ENCODE measurements around the gene SNX22. TPM values are rescaled to one million over a fixed set of nuclear protein-coding genes. Genes with fewer than 3 reads are reported as not detected.
A peak's percentile ranks its signal among the peaks of the same experiment; 100 is the strongest.

Gene SNX22
- total and polyA plus RNA-seq, 9 of the 15 experiments (the other 6 are each of a cell fraction or from before 2014, with no cell fraction given) = 0.91 to 3.0 (median 2.0) TPM

DNA sequence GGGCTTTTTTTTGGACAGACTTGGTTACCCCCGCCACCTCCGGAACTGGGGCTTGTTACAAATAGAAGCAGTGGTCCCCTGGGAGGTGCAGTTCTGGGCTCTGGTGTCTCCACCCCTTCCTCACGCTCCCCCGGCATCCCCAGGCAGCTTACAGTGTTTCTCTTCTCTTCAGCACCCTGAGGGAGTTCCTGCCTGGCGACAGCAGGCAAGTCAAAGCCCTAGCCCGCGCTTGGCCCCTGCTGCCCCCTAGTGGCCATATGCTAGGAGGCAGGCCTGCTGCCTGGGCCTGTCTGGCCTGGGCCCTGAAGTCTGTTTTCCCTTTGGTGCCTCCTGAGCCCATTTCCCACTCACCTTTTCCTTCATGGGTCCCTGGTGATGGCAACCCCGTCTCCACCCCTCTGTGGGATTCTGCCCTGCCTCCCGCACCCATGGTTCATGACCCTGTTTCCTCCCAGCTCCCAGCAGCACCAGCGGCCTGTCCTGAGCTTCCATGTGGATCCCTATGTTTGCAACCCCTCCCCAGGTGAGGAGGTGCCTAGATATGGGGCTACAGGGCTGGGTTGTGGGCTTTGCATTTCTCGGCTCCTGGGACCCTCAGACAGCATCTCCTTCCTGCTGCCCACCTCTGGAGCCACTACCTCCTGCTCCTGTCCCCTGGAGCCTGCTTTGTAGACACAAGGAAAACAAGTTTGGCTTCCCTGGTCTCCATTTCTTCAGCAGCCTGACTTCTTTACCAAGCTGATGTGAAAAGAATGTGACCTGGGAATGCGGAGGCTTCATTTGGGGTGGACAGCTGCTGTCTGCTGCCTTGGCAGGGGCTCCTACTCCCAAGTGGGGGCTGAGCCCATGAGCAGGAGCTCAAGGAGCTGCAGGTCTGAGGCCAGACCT is 2.2 kb downstream of the SNX22 start (continued):
- TF ChIP-seq, protein P1, sequence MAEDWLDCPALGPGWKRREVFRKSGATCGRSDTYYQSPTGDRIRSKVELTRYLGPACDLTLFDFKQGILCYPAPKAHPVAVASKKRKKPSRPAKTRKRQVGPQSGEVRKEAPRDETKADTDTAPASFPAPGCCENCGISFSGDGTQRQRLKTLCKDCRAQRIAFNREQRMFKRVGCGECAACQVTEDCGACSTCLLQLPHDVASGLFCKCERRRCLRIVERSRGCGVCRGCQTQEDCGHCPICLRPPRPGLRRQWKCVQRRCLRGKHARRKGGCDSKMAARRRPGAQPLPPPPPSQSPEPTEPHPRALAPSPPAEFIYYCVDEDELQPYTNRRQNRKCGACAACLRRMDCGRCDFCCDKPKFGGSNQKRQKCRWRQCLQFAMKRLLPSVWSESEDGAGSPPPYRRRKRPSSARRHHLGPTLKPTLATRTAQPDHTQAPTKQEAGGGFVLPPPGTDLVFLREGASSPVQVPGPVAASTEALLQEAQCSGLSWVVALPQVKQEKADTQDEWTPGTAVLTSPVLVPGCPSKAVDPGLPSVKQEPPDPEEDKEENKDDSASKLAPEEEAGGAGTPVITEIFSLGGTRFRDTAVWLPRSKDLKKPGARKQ (CRISPR knock-in tag; IDR thresholded peaks at IDR 0.05) = no peak
- TF ChIP-seq, protein P2, sequence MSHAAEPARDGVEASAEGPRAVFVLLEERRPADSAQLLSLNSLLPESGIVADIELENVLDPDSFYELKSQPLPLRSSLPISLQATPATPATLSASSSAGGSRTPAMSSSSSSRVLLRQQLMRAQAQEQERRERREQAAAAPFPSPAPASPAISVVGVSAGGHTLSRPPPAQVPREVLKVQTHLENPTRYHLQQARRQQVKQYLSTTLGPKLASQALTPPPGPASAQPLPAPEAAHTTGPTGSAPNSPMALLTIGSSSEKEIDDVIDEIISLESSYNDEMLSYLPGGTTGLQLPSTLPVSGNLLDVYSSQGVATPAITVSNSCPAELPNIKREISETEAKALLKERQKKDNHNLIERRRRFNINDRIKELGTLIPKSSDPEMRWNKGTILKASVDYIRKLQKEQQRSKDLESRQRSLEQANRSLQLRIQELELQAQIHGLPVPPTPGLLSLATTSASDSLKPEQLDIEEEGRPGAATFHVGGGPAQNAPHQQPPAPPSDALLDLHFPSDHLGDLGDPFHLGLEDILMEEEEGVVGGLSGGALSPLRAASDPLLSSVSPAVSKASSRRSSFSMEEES (CRISPR knock-in tag; IDR thresholded peaks at IDR 0.05) = no peak
- TF ChIP-seq SMAD2 (IDR thresholded peaks at IDR 0.05; ENCODE audit: low read depth, low read length) = no peak
- TF ChIP-seq ELF1 (tag; IDR thresholded peaks at IDR 0.05) = no peak
- TF ChIP-seq, protein P3, sequence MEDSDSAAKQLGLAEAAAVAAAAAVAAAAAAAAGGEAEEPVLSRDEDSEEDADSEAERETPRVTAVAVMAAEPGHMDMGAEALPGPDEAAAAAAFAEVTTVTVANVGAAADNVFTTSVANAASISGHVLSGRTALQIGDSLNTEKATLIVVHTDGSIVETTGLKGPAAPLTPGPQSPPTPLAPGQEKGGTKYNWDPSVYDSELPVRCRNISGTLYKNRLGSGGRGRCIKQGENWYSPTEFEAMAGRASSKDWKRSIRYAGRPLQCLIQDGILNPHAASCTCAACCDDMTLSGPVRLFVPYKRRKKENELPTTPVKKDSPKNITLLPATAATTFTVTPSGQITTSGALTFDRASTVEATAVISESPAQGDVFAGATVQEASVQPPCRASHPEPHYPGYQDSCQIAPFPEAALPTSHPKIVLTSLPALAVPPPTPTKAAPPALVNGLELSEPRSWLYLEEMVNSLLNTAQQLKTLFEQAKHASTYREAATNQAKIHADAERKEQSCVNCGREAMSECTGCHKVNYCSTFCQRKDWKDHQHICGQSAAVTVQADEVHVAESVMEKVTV (CRISPR knock-in tag; IDR thresholded peaks at IDR 0.05) = 0 out of 2 replicates have a peak, but pooled peaks have one; percentile 32
- peak; percentile 78 for TF ChIP-seq RBFOX2 (IDR thresholded peaks at IDR 0.05; ENCODE audit: low read depth, low read length)
- TF ChIP-seq ZNF121 (CRISPR knock-in tag; conservative IDR thresholded peaks at IDR 0.05) = no peak
- TF ChIP-seq CCAR2 (IDR thresholded peaks at IDR 0.05; ENCODE audit: low read depth, low read length) = no peak
- TF ChIP-seq, protein P4, sequence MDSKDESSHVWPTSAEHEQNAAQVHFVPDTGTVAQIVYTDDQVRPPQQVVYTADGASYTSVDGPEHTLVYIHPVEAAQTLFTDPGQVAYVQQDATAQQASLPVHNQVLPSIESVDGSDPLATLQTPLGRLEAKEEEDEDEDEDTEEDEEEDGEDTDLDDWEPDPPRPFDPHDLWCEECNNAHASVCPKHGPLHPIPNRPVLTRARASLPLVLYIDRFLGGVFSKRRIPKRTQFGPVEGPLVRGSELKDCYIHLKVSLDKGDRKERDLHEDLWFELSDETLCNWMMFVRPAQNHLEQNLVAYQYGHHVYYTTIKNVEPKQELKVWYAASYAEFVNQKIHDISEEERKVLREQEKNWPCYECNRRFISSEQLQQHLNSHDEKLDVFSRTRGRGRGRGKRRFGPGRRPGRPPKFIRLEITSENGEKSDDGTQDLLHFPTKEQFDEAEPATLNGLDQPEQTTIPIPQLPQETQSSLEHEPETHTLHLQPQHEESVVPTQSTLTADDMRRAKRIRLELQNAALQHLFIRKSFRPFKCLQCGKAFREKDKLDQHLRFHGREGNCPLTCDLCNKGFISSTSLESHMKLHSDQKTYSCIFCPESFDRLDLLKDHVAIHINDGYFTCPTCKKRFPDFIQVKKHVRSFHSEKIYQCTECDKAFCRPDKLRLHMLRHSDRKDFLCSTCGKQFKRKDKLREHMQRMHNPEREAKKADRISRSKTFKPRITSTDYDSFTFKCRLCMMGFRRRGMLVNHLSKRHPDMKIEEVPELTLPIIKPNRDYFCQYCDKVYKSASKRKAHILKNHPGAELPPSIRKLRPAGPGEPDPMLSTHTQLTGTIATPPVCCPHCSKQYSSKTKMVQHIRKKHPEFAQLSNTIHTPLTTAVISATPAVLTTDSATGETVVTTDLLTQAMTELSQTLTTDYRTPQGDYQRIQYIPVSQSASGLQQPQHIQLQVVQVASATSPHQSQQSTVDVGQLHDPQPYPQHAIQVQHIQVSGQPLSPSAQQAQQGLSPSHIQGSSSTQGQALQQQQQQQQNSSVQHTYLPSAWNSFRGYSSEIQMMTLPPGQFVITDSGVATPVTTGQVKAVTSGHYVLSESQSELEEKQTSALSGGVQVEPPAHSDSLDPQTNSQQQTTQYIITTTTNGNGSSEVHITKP (IDR thresholded peaks at IDR 0.05; ENCODE audit: partially characterized antibody) = no peak
- no peak for TF ChIP-seq STAT5B (CRISPR knock-in tag; IDR thresholded peaks at IDR 0.05)
- no peak for TF ChIP-seq TBL1XR1 (IDR thresholded peaks at IDR 0.05; ENCODE audit: low read length in 2 of 2)
- peak; percentile 91 for TF ChIP-seq XRCC5 (IDR thresholded peaks at IDR 0.05; ENCODE audit: low read depth, low read length)
- no peak for TF ChIP-seq HOXB6 (CRISPR knock-in tag; IDR thresholded peaks at IDR 0.05; ENCODE audit: borderline replicate concordance)
- TF ChIP-seq NUFIP1 (IDR thresholded peaks at IDR 0.05; ENCODE audit: partially characterized antibody) = no peak
- TF ChIP-seq BMI1 (IDR thresholded peaks at IDR 0.05; ENCODE audit: low read length) = no peak
- TF ChIP-seq HDAC2 (IDR thresholded peaks at IDR 0.05) = no peak
- no peak for TF ChIP-seq ZC3H11A (IDR thresholded peaks at IDR 0.05; ENCODE audit: low read depth, low read length)
- no peak for TF ChIP-seq MCM2 (IDR thresholded peaks at IDR 0.05; ENCODE audit: low read depth)
- no peak; the same call in 1 of the 2 replicates for TF ChIP-seq TEAD4 (IDR thresholded peaks at IDR 0.05; ENCODE audit: low read length)
- no peak for TF ChIP-seq TEAD4 (CRISPR knock-in tag; IDR thresholded peaks at IDR 0.05; ENCODE audit: borderline replicate concordance)

Measured in K562 (cell line).